Measurements from ENCODE around the gene ZDHHC20.

Gene ZDHHC20

GRCh38 chr13:21359855-21360254 lies 99.2 kb downstream of the ZDHHC20 start:
- no peak overlapping the region for H3K4me3 ChIP-seq (ENCODE audit: low read length)
- DNase-seq (ENCODE audit: low read depth), result no peak
- TF ChIP-seq CTCF (IDR thresholded peaks at IDR 0.05; ENCODE audit: insufficient read depth, low read depth, low read length, missing control alignments), result no peak

GRCh38 chr13:21355304-21355703 lies 103.8 kb downstream of the ZDHHC20 start:
- no peak for TF ChIP-seq CTCF (IDR thresholded peaks at IDR 0.05; ENCODE audit: insufficient read depth, low read depth, low read length, missing control alignments)
- no peak overlapping the region for H3K4me3 ChIP-seq (ENCODE audit: low read length)
- no peak for DNase-seq (ENCODE audit: low read depth)

GRCh38 chr13:21354721-21355120 lies 104.4 kb downstream of the ZDHHC20 start:
- no peak overlapping the region for H3K4me3 ChIP-seq (ENCODE audit: low read length)
- TF ChIP-seq CTCF (IDR thresholded peaks at IDR 0.05; ENCODE audit: insufficient read depth, low read depth, low read length, missing control alignments), result no peak
- no peak for DNase-seq (ENCODE audit: low read depth)

- no peak for TF ChIP-seq CTCF (IDR thresholded peaks at IDR 0.05; ENCODE audit: insufficient read depth, low read depth, low read length, missing control alignments)
- no peak overlapping the region for H3K4me3 ChIP-seq (ENCODE audit: low read length)
- DNase-seq (ENCODE audit: low read depth), result no peak
Measured at GRCh38 chr13:21348488-21349120, 110.5 kb downstream of the ZDHHC20 start.

- H3K4me3 ChIP-seq (ENCODE audit: low read length), result no peak overlapping the region
- DNase-seq (ENCODE audit: low read depth), result no peak
- no peak for TF ChIP-seq CTCF (IDR thresholded peaks at IDR 0.05; ENCODE audit: insufficient read depth, low read depth, low read length, missing control alignments)
Measured at GRCh38 chr13:21347753-21348318, 111.3 kb downstream of the ZDHHC20 start.

GRCh38 chr13:21344662-21345176 lies 114.4 kb downstream of the ZDHHC20 start:
- H3K4me3 ChIP-seq (ENCODE audit: low read length), result no peak overlapping the region
- DNase-seq (ENCODE audit: low read depth), result no peak
- no peak for TF ChIP-seq CTCF (IDR thresholded peaks at IDR 0.05; ENCODE audit: insufficient read depth, low read depth, low read length, missing control alignments)

- no peak for DNase-seq (ENCODE audit: low read depth)
- H3K4me3 ChIP-seq (ENCODE audit: low read length), result no peak overlapping the region
- TF ChIP-seq CTCF (IDR thresholded peaks at IDR 0.05; ENCODE audit: insufficient read depth, low read depth, low read length, missing control alignments), result no peak
Measured at GRCh38 chr13:21343659-21344058, 115.4 kb downstream of the ZDHHC20 start.
